Activated T-cell treated with anti-CD3 and anti-CD28 coated beads, Interleukin-2, amount 50 U/mL, for 72 hours (primary cell): ENCODE data around the gene TRA2B. TPM values are rescaled to one million over a fixed set of nuclear protein-coding genes. Genes with fewer than 3 reads are reported as not detected.

ENCODE experiments used
- ATAC-seq, 2 donors: fragments of 150-1000 bp; cut with Tn5 transposase; replicated peaks in 1 of 2; 2 replicates each; pipeline ENCODE4 v1.10.0; 2021; ENCODE audit warnings: moderate library complexity in 2 of 2, mild to moderate bottlenecking in 1 of 2
- DNase-seq, 2 donors: peaks; one replicate each; pipeline ENCODE4 v3.0.0; 2021 to 2022; ENCODE audit warnings: mixed read lengths in 1 of 2
- H3K27ac Mint-ChIP-seq: one replicate; pipeline ENCODE4 v1.8.0; 2022; ENCODE audit warnings: mild to moderate bottlenecking, moderate library complexity, mixed read lengths
- H3K27me3 Mint-ChIP-seq: one replicate; pipeline ENCODE4 v1.8.0; 2022; ENCODE audit warnings: low read depth, mixed read lengths
- H3K36me3 Mint-ChIP-seq, 2 donors: one replicate each; pipeline ENCODE4 v1.8.0; 2022; ENCODE audit warnings: mixed read lengths in 2 of 2, mild to moderate bottlenecking in 1 of 2; ENCODE audit not compliant: insufficient read depth in 2 of 2
- H3K4me1 Mint-ChIP-seq: one replicate; pipeline ENCODE4 v1.8.0; 2022; ENCODE audit warnings: low read depth, mixed read lengths
- H3K4me3 Mint-ChIP-seq, 2 donors: one replicate each; pipeline ENCODE4 v1.8.0; 2022; ENCODE audit warnings: mild to moderate bottlenecking in 2 of 2, mixed read lengths in 2 of 2, moderate library complexity in 2 of 2
- H3K9me3 Mint-ChIP-seq, 2 donors: one replicate each; pipeline ENCODE4 v1.8.0; 2022; ENCODE audit warnings: mixed read lengths in 2 of 2
- total RNA-seq, 2 donors: library from RNA; stranded (reverse); gene quantifications; one replicate each; pipeline ENCODE4 v1.2.3, GENCODE V29; 2022

The TRA2B gene
- total RNA-seq, 2 donors from 2014 or later = 215 to 233 TPM

DNA sequence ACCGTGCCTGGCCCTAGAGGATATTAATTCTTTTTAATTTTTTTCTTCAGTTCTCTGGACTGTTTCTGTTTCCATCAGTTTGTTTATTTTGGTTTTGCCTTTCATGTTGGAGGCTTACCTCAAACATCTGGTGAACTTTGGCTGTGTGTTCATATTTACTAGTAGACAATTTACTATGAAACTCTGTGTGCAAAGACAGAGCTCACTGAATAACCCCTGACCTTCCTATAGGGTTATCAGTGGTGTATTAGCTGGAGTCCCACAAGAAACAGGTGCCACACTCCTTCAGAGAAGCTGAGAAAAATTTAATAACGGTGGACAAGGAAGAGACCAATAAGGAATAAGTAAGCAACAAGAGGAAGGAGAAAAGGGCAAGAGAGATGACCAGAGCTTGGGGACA lies 28.8 kb upstream of the TRA2B start:
- Mint-ChIP-seq H3K27me3 (no peaks in the 10 kb centered on the region), H3K4me1 (no peaks in the 10 kb centered on the region), H3K36me3 (peaks cover 0 to 3% of the 10 kb centered on the region in 2 donors), H3K9me3 (peaks cover 0 to 1% of the 10 kb centered on the region in 2 donors), H3K4me3 (no peak overlapping the region), H3K27ac (no peak overlapping the region)
- ATAC-seq (no peak), DNase-seq (no peak)

DNA sequence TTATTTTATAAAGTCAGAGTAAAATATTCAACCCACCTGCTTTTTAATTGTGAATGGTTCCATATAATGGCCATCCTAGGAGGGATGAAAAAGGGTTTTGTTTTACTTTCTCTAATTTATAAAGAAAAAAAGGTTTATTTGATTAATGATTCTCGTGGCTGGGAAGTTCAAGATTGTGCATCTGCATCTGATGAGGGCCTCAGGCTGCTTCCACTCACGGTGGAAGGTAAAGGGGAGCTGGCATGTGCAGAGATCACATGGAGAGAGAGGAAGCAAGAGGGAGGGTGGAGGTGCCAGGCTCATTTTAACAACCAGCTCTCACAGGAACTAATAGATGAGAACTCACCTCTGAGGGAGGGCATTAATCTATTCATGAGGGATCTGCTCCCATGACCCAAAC lies 27.7 kb upstream of the TRA2B start:
- Mint-ChIP-seq H3K36me3 (peaks cover 0 to 3% of the 10 kb centered on the region in 2 donors), H3K27me3 (no peaks in the 10 kb centered on the region), H3K4me1 (no peaks in the 10 kb centered on the region), H3K27ac (no peak overlapping the region), H3K4me3 (no peak overlapping the region), H3K9me3 (peaks cover 0 to 1% of the 10 kb centered on the region in 2 donors)
- ATAC-seq (no peak), DNase-seq (no peak)

DNA sequence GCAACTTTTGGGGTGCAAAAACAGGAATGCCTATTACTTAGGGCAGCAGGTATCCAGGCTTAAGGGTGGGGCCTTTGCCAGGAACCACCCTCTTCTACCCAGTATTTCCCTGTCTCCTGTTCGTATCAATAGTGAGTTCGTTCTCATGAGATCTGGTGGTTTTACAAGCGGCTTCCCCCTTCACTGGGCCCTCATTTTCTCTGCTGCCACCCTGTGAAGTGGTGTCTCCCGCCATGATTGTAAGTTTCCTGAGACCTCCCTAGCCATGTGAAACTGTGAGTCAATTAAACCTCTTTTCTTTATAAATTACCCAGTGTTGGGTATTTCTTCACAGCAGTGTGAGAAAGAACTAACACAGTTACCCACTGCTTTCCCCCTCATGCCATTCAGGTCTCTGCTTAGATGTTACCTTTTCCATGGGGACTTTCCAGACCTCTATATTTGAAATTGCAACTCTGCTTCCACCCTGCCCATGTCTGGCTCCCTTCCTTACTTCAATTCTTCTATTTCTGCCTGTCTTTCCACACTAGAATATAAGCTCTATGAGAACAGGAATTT lies 23.9 kb upstream of the TRA2B start:
- ATAC-seq (peak; percentile 53 to 72), DNase-seq (peak in 1 of 2 donors; percentile 37)
- H3K4me3 Mint-ChIP-seq = no peak overlapping the region

DNA sequence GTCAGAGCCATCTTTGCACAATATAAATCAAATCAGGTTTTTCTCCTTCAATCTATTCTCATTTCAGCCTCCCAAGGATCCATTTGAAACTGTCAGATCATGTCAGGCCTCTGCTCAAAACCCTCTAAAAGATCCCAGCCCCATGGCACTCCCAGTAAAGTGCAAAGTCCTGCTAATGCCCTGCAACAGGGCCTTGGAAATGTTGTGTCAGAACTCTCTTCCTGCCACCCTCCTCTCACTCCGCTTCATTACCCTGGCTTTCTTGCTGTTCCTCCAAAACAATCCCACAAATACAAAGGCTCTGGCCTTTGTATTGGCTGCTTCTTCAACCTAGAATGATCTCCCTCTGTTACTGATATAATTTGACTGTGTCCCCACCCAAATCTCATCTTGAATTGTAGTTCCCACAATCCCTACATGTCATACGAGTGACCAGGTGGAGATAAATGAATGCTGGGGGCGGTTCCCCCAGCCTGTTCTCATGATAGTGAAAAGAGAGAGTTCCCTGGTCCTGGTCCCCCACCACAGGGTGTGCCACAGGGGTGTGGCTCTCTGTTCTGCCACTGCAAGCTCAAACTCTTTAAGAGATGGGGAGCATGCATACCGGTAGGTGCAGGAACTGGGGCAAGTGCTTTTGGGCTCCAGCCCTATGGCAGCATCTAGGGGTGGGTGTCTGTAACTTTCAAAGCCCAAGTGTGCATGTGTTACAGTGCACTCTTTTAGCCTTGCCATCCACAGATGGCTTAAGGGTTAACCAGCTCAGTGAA lies 22.9 kb upstream of the TRA2B start:
- Mint-ChIP-seq H3K36me3 (peaks cover 0 to 2% of the 10 kb centered on the region in 2 donors), H3K4me1 (peaks cover 5% of the 10 kb centered on the region), H3K27ac (no peak overlapping the region), H3K4me3 (no peak overlapping the region), H3K9me3 (peaks cover 1 to 3% of the 10 kb centered on the region in 2 donors), H3K27me3 (no peaks in the 10 kb centered on the region)
- DNase-seq (no peak), ATAC-seq (peak; percentile 32 to 38)

More for the DNA sequence above, 23.9 kb upstream of the TRA2B start:
- Mint-ChIP-seq H3K27ac (no peak overlapping the region), H3K4me1 (peaks cover 5% of the 10 kb centered on the region), H3K9me3 (peaks cover 1 to 3% of the 10 kb centered on the region in 2 donors), H3K36me3 (peaks cover 0 to 4% of the 10 kb centered on the region in 2 donors), H3K27me3 (no peaks in the 10 kb centered on the region)

DNA sequence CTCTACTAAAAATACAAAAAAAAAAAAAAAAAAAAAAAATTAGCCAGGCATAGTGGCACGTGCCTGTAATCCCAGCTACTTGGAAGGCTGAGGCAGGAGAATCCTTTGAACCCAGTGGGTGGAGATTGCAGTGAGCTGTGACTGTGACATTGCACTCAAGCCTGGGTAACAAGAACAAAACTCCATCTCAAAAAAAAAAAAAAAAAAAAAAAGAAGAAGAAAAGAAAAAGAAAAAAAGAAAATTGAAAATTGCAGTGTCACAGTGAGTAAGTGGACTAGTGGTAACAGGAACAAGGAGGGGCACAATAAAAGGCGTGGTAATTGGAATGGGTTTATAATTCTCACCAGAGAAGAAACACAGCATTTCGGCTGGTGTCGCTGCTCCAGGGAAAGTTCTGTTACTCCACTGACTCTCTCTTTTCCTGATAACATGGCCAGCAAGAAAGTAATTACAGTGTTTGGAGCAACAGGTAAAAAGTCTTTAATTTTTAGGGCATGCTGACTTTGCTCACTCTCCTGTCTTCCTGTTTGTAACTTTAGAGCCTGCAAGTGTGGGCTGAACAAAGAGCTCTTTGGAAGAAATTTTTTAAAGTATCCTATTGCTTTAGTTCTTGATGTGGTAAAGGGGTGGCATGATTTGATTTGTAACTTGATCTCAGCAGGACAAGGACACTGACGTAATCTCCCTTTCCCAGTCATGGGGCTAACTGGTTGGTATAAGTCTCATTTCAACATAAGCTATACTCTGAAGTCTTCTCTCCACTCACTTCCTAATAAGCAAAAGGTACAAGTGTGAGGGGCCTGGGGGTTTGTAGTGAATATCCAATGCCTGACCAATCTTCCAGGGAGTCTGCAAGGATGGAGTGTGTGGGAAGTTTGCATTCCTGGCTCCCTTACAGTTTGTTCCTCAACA lies 22.1 kb upstream of the TRA2B start:
- DNase-seq (no peak), ATAC-seq (peak; percentile 59 to 62)
- Mint-ChIP-seq H3K4me3 (no peak overlapping the region), H3K27me3 (no peaks in the 10 kb centered on the region), H3K9me3 (peaks cover 0 to 3% of the 10 kb centered on the region in 2 donors), H3K4me1 (peaks cover 5% of the 10 kb centered on the region), H3K36me3 (peaks cover 0 to 2% of the 10 kb centered on the region in 2 donors), H3K27ac (no peak overlapping the region)

DNA sequence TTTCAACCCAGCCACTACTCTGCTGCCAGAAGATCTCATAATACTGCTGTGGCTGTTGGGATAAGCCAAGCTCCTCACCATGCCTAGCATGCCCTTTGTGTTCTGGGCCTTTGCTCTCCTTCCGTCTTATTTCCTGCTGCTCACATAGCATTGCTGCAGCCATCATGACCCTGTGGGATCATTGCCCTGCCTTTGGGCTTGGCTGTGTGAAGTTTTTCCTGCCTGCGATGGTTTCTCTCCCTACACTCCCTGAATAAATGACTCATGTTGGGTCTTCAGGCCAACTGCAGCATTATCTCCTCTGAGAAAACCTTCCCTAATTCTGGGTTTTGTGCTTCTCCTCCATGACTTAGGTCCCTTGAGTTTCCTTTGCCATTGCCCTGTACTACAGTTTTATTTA lies 20.8 kb upstream of the TRA2B start:
- peaks cover 0 to 2% of the 10 kb centered on the region in 2 donors for H3K36me3 Mint-ChIP-seq

DNA sequence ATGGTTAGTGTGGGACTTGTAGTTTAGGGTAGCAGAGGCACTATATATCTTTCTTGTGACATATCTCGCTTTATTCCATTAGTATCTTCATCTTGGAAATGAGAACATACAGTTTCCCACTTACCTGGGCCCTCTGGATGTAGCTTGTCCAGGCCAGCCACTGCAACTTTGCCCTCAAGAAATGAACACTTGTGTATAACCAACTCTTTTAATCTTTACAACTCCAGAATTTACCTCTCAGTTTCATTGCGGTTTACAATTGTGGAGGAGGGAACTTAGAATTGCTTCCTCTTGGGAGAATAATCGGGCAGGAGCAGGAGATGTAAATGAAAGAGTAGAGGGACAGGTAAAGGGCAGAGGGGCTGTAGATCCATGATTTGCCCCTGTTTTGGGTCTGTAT lies 18.4 kb upstream of the TRA2B start:
- Mint-ChIP-seq H3K27ac (peak overlapping the region; percentile 23), H3K4me3 (no peak overlapping the region), H3K4me1 (peaks cover 5% of the 10 kb centered on the region), H3K27me3 (peaks cover 17% of the 10 kb centered on the region), H3K36me3 (peaks cover 0 to 2% of the 10 kb centered on the region in 2 donors), H3K9me3 (peaks cover 0 to 3% of the 10 kb centered on the region in 2 donors)
- DNase-seq (no peak), ATAC-seq (no peak)

More for the DNA sequence above, 20.8 kb upstream of the TRA2B start:
- Mint-ChIP-seq H3K27ac (no peak overlapping the region), H3K27me3 (no peaks in the 10 kb centered on the region), H3K4me3 (no peak overlapping the region), H3K4me1 (peaks cover 5% of the 10 kb centered on the region), H3K9me3 (peaks cover 0 to 3% of the 10 kb centered on the region in 2 donors)
- ATAC-seq (no peak), DNase-seq (no peak)

DNA sequence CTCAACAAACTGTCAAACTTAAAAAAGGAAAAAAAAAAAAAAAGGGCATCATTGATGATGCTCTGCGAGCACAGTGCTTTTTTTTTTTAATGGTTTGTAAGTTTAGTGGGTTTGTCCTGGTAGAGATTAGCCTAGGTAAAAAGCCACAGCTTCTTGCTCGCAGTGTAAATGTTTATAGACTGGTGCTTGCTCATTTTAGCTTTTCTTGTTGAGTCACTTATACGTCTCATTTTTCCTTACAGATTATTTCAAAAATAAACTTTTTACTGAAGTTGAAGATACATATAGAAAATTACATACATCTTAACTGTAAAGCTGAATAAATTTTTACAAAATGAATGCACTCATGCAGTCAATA lies 16.5 kb upstream of the TRA2B start:
- H3K4me1 Mint-ChIP-seq = peaks cover 5% of the 10 kb centered on the region
- H3K9me3 Mint-ChIP-seq = peaks cover 0 to 3% of the 10 kb centered on the region in 2 donors
- peaks cover 17% of the 10 kb centered on the region for H3K27me3 Mint-ChIP-seq
- H3K36me3 Mint-ChIP-seq = peaks cover 0 to 2% of the 10 kb centered on the region in 2 donors
- no peak overlapping the region for H3K4me3 Mint-ChIP-seq
- no peak for DNase-seq
- peak in 1 of 2 donors; percentile 46 for ATAC-seq
- H3K27ac Mint-ChIP-seq = no peak overlapping the region

DNA sequence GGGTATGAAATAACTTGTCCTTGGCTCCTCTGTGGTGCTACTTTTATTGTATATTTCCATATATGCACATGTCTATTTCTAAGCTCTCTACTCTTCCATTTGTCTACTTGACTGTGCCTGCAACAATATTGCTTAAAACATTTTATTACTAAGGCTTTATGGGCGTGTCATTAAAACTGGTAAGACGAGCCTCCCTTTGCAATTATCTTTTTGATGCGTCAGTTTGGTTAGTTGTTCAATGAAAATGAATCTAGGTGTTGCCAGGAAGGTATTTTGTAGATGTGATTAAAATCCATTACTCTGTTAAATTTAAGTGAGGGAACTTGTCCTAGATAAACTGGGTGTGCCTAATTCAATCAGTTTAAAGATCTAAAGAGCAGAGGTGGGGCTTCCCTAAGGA lies 12.9 kb upstream of the TRA2B start:
- Mint-ChIP-seq H3K4me3 (no peak overlapping the region), H3K36me3 (no peaks in the 10 kb centered on the region), H3K9me3 (no peaks in the 10 kb centered on the region), H3K4me1 (no peaks in the 10 kb centered on the region), H3K27ac (no peak overlapping the region), H3K27me3 (peaks cover 23% of the 10 kb centered on the region)
- ATAC-seq = no peak
- DNase-seq = no peak

DNA sequence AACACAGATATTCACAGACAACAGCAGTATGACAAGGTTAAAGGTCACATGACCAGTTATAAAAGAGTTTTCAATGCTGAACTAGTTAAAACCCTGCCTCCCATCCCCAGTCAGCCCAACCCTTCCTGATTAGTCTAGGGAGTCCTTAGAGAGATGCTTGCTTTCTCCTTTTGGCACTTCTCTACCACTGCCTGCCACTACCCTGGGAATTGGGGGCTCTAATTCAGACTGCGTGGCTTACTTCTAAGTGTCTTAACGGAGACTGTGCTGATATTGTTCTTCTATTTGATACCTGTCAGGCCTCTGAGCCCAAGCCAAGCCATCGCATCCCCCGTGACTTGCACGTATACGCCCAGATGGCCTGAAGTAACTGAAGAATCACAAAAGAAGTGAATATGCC lies 11.7 kb upstream of the TRA2B start:
- Mint-ChIP-seq H3K27me3 (peaks cover 23% of the 10 kb centered on the region), H3K4me3 (no peak overlapping the region), H3K4me1 (no peaks in the 10 kb centered on the region), H3K27ac (no peak overlapping the region), H3K9me3 (no peaks in the 10 kb centered on the region), H3K36me3 (no peaks in the 10 kb centered on the region)
- no peak for DNase-seq
- no peak for ATAC-seq

DNA sequence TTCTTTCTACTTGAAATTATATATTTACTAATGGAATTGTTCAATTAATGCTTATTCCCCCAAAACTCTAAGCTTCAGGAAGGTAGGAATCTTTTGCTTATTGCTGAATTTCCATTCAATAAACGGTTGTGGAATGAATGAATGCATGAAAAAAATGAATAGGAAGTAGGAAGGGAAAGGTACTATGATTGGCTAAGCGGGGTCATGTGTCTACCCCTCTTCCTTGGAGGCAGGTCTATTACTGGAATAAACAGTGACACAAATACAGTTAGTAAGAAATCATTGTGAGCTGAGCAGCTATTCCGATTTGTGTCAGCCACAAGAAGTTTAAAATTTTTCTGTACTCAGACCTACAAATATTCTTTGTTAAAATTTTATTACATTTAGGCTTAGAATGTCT lies 10.5 kb upstream of the TRA2B start:
- Mint-ChIP-seq H3K9me3 (no peaks in the 10 kb centered on the region), H3K36me3 (no peaks in the 10 kb centered on the region), H3K27me3 (peaks cover 20% of the 10 kb centered on the region), H3K4me1 (peaks cover 9% of the 10 kb centered on the region), H3K27ac (no peak overlapping the region), H3K4me3 (no peak overlapping the region)
- DNase-seq (no peak), ATAC-seq (no peak)

DNA sequence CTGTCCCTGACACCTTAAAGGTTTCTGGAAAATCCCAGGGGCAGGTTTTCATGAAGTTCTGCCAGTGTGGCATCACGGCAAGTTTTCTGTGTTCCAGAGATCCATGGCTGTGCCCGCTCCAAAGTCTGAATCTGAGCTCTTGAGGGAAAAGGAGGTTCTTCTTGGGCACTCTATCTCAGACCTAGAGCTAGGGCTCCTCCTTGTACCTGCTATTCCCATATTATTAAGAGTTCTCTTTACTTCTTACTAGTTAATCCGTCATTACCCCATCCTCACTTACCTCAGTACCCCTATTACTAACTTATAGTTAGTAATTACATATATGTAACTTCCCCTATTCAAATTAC lies 5.9 kb upstream of the TRA2B start:
- H3K4me1 Mint-ChIP-seq = peaks cover 11% of the 10 kb centered on the region
- no peak overlapping the region for H3K27ac Mint-ChIP-seq
- DNase-seq = no peak
- H3K4me3 Mint-ChIP-seq = no peak overlapping the region
- no peaks in the 10 kb centered on the region for H3K9me3 Mint-ChIP-seq
- H3K36me3 Mint-ChIP-seq = no peaks in the 10 kb centered on the region
- peaks cover 12% of the 10 kb centered on the region for H3K27me3 Mint-ChIP-seq
- ATAC-seq = peak; percentile 35 to 36
